Caco-2 (cell line): ENCODE results near the gene KRTAP6-1. TPM values are rescaled to one million over a fixed set of nuclear protein-coding genes. Genes with fewer than 3 reads are reported as not detected.

Experiments used
- BruUV-seq: library from RNA; stranded (reverse); fragments of 400-500 nt; replicated peaks from 2 replicates; lab custom pipeline; 2021; lab: Mats Ljungman, UMichigan
- CTCF ChIA-PET: fragments of 300-600 bp; sonication (Branson Sonifier 250); formaldehyde crosslinking; loops from one replicate; lab custom pipeline; 2022; ENCODE audit warnings: antibody characterized with exemption; lab: Charles Lee
- POLR2A ChIA-PET: fragments of 300-600 bp; sonication (Branson Sonifier 250); formaldehyde crosslinking; loops from one replicate; lab custom pipeline; 2022; ENCODE audit warnings: antibody characterized with exemption; lab: Charles Lee
- DNase-seq, 2 experiments: peaks; one replicate each; pipeline versions ENCODE4 v3.0.0 to v3.0.0-alpha.2; 2020 to 2022
- H3K27me3 ChIP-seq: replicated peaks from 2 replicates; pipeline ENCODE4 v1.6.0; 2011; ENCODE audit warnings: low read length; ENCODE audit not compliant: control insufficient read depth, insufficient read depth
- H3K36me3 ChIP-seq: 2 replicates; pipeline ENCODE4 v1.5.1; 2011; ENCODE audit warnings: low read length; ENCODE audit not compliant: control insufficient read depth, insufficient read depth
- H3K4me1 ChIP-seq: fragments of 250-450 bp; sonication (Bioruptor Pico); 2 replicates; pipeline ENCODE4 v1.5.1; 2020; ENCODE audit warnings: mild to moderate bottlenecking
- H3K4me3 ChIP-seq: 2 replicates; pipeline ENCODE4 v1.5.1; 2011; ENCODE audit warnings: low read depth, mild to moderate bottlenecking, control low read depth, low read length
- H3K9me3 ChIP-seq: fragments of 250-450 bp; sonication (Bioruptor Pico); 2 replicates; pipeline ENCODE4 v1.5.1; 2020; ENCODE audit warnings: mild to moderate bottlenecking, moderate library complexity
- H3K27ac Mint-ChIP-seq: one replicate; pipeline ENCODE4 v1.8.0; 2022; ENCODE audit warnings: mixed read lengths; ENCODE audit not compliant: unreplicated experiment
- H3K27me3 Mint-ChIP-seq: one replicate; pipeline ENCODE4 v1.8.0; 2022; ENCODE audit warnings: mixed read lengths; ENCODE audit not compliant: insufficient read depth, unreplicated experiment
- H3K36me3 Mint-ChIP-seq: one replicate; pipeline ENCODE4 v1.8.0; 2022; ENCODE audit warnings: mild to moderate bottlenecking, mixed read lengths; ENCODE audit not compliant: insufficient read depth, unreplicated experiment
- H3K4me1 Mint-ChIP-seq: one replicate; pipeline ENCODE4 v1.8.0; 2022; ENCODE audit warnings: low read depth, mixed read lengths; ENCODE audit not compliant: unreplicated experiment
- H3K4me3 Mint-ChIP-seq: one replicate; pipeline ENCODE4 v1.8.0; 2022; ENCODE audit warnings: mild to moderate bottlenecking, moderate library complexity, mixed read lengths; ENCODE audit not compliant: unreplicated experiment
- H3K9me3 Mint-ChIP-seq: one replicate; pipeline ENCODE4 v1.8.0; 2022; ENCODE audit warnings: mixed read lengths; ENCODE audit not compliant: unreplicated experiment
- CTCF ChIP-seq, 2 experiments: fragments of 200-600 bp in 1 of 2; IDR thresholded peaks; 1 replicate in 1 of 2; 2 replicates in 1 of 2; pipeline versions ENCODE4 v1.5.1 to v1.8.0; 2011 to 2022; ENCODE audit warnings: antibody characterized with exemption in 1 of 2, control low read depth in 1 of 2, inconsistent platforms in 1 of 2, low read depth in 1 of 2, low read length in 1 of 2, mild to moderate bottlenecking in 1 of 2, moderate library complexity in 1 of 2; ENCODE audit not compliant: insufficient read depth in 1 of 2, severe bottlenecking in 1 of 2, unreplicated experiment in 1 of 2
- intact Hi-C: fragments of 100-400 bp; cut with micrococcal nuclease; formaldehyde crosslinking; loops from one replicate; pipeline ENCODE4 v1.10.0; 2022; ENCODE audit not compliant: unreplicated experiment
- total RNA-seq: library from RNA; stranded (reverse); gene quantifications from 2 replicates; pipeline ENCODE4 v1.2.3, GENCODE V29; 2022

The KRTAP6-1 gene
- total RNA-seq, 1 experiment from 2014 or later = not detected

- Histone ChIP-seq H3K4me1 (no peaks in the 10 kb centered on the region), H3K4me3 (no peak overlapping the region), H3K27me3 (no peaks in the 10 kb centered on the region), H3K9me3 (no peaks in the 10 kb centered on the region), H3K36me3 (no peaks in the 10 kb centered on the region)
- intact Hi-C loops = no loop called here
- H3K27me3 Mint-ChIP-seq = peaks cover 3% of the 10 kb centered on the region
- no peak overlapping the region for H3K4me3 Mint-ChIP-seq
- no peaks in the 10 kb centered on the region for H3K4me1 Mint-ChIP-seq
- no peak overlapping the region for H3K27ac Mint-ChIP-seq
- CTCF ChIA-PET = no interaction called here
- POLR2A ChIA-PET = no interaction called here
- H3K9me3 Mint-ChIP-seq = no peaks in the 10 kb centered on the region
- no peaks in the 10 kb centered on the region for H3K36me3 Mint-ChIP-seq
- no peak for DNase-seq
- no peak for TF ChIP-seq CTCF (IDR thresholded peaks at IDR 0.05; ENCODE audit: insufficient read depth in 1 of 2, low read depth in 1 of 2, low read length in 1 of 2, severe bottlenecking in 1 of 2, unreplicated experiment in 1 of 2)
- BruUV-seq = no TSS peak
Measured at GRCh38 chr21:30629200-30629599, 15.5 kb upstream of the KRTAP6-1 start.

- no peaks in the 10 kb centered on the region for H3K9me3 Mint-ChIP-seq
- Histone ChIP-seq H3K9me3 (no peaks in the 10 kb centered on the region), H3K27me3 (no peaks in the 10 kb centered on the region), H3K36me3 (no peaks in the 10 kb centered on the region), H3K4me1 (no peaks in the 10 kb centered on the region), H3K4me3 (no peak overlapping the region)
- intact Hi-C loops = no loop called here
- no peaks in the 10 kb centered on the region for H3K36me3 Mint-ChIP-seq
- no peak for DNase-seq
- H3K4me1 Mint-ChIP-seq = no peaks in the 10 kb centered on the region
- ChIA-PET POLR2A (no interaction called here), CTCF (no interaction called here)
- H3K27me3 Mint-ChIP-seq = peaks cover 3% of the 10 kb centered on the region
- H3K4me3 Mint-ChIP-seq = no peak overlapping the region
- no TSS peak for BruUV-seq
- TF ChIP-seq CTCF (IDR thresholded peaks at IDR 0.05; ENCODE audit: insufficient read depth in 1 of 2, low read depth in 1 of 2, low read length in 1 of 2, severe bottlenecking in 1 of 2, unreplicated experiment in 1 of 2) = no peak
- no peak overlapping the region for H3K27ac Mint-ChIP-seq
Measured at GRCh38 chr21:30628109-30628508, 14.4 kb upstream of the KRTAP6-1 start.

GRCh38 chr21:30625449-30626165 is 11.9 kb upstream of the KRTAP6-1 start:
- Mint-ChIP-seq H3K4me3 (no peak overlapping the region), H3K27me3 (no peaks in the 10 kb centered on the region), H3K27ac (no peak overlapping the region), H3K36me3 (no peaks in the 10 kb centered on the region), H3K4me1 (no peaks in the 10 kb centered on the region), H3K9me3 (no peaks in the 10 kb centered on the region)
- no peaks in the 10 kb centered on the region for H3K27me3 ChIP-seq
- no peak for TF ChIP-seq CTCF (IDR thresholded peaks at IDR 0.05; ENCODE audit: insufficient read depth in 1 of 2, low read depth in 1 of 2, low read length in 1 of 2, severe bottlenecking in 1 of 2, unreplicated experiment in 1 of 2)
- no peaks in the 10 kb centered on the region for H3K9me3 ChIP-seq
- no peaks in the 10 kb centered on the region for H3K4me1 ChIP-seq
- BruUV-seq = no TSS peak
- no peak for DNase-seq
- ChIA-PET CTCF (no interaction called here), POLR2A (no interaction called here)
- no peak overlapping the region for H3K4me3 ChIP-seq
- intact Hi-C loops = no loop called here
- H3K36me3 ChIP-seq = no peaks in the 10 kb centered on the region
